Natural killer cell (primary cell): ENCODE measurements around the gene KPNA4. TPM values are rescaled to one million over a fixed set of nuclear protein-coding genes. Genes with fewer than 3 reads are reported as not detected.
A peak's percentile ranks its signal among the peaks of the same experiment; 100 is the strongest.
"Not testable (repeated sequence)": the region's sequence is repeated elsewhere in the genome, so short reads cannot be mapped to it uniquely, and the experiment has no call there.

Experiments
- ATAC-seq, 3 donors: fragments of 150-1000 bp in 2 of 3; fragments of 200-7000 bp in 1 of 3; cut with Tn5 transposase; 1 replicate in 1 of 3; 2 replicates in 2 of 3; pipeline ENCODE4 v1.10.0; 2021; ENCODE audit warnings: mild to moderate bottlenecking in 2 of 3, moderate library complexity in 2 of 3
- DNase-seq, 2 donors: peaks; one replicate each; pipeline versions ENCODE4 v3.0.0 to v3.0.0-alpha.2; 2013 to 2021; ENCODE audit warnings: mixed read lengths in 1 of 2
- H3K27ac ChIP-seq: one replicate; pipeline ENCODE4 v1.5.1; 2013; ENCODE audit warnings: mild to moderate bottlenecking, low read length
- H3K27me3 ChIP-seq: one replicate; pipeline ENCODE4 v1.6.1; 2013; ENCODE audit warnings: low read length; ENCODE audit not compliant: control insufficient read depth, insufficient read depth
- H3K36me3 ChIP-seq: one replicate; pipeline ENCODE4 v1.6.1; 2013; ENCODE audit warnings: low read length; ENCODE audit not compliant: control insufficient read depth, insufficient read depth
- H3K4me1 ChIP-seq: one replicate; pipeline ENCODE4 v1.6.1; 2013; ENCODE audit warnings: low read length; ENCODE audit not compliant: control insufficient read depth, insufficient read depth
- H3K4me3 ChIP-seq: one replicate; pipeline ENCODE4 v1.5.1; 2013; ENCODE audit warnings: low read length
- H3K9me3 ChIP-seq: one replicate; pipeline ENCODE4 v1.6.1; 2013; ENCODE audit warnings: low read length; ENCODE audit not compliant: control insufficient read depth, insufficient read depth
- H3K27ac Mint-ChIP-seq, 2 donors: one replicate each; pipeline ENCODE4 v1.8.0; 2022; ENCODE audit warnings: mild to moderate bottlenecking in 2 of 2, mixed read lengths in 2 of 2, moderate library complexity in 1 of 2
- H3K27me3 Mint-ChIP-seq, 2 donors: one replicate each; pipeline ENCODE4 v1.8.0; 2022; ENCODE audit warnings: low read depth in 2 of 2, mixed read lengths in 2 of 2
- H3K36me3 Mint-ChIP-seq: one replicate; pipeline ENCODE4 v1.8.0; 2022; ENCODE audit warnings: mixed read lengths
- H3K4me1 Mint-ChIP-seq, 2 donors: one replicate each; pipeline ENCODE4 v1.8.0; 2022; ENCODE audit warnings: mixed read lengths in 2 of 2
- H3K4me3 Mint-ChIP-seq: one replicate; pipeline ENCODE4 v1.8.0; 2022; ENCODE audit warnings: mild to moderate bottlenecking, moderate library complexity, mixed read lengths
- H3K9me3 Mint-ChIP-seq, 2 donors: one replicate each; pipeline ENCODE4 v1.8.0; 2022; ENCODE audit warnings: mixed read lengths in 2 of 2
- WGBS: methylation state at CpG from one replicate; pipeline ENCODE4 v1.1.7; 2013; ENCODE audit warnings: missing lambda C conversion rate; ENCODE audit not compliant: insufficient coverage; 5-methylcytosine and 5-hydroxymethylcytosine counted together
- intact Hi-C: fragments of 100-400 bp; cut with micrococcal nuclease; formaldehyde crosslinking; loops from one replicate; pipeline ENCODE4 v1.14.2; 2022
- total RNA-seq, 4 donors: library from RNA; stranded (reverse); fragments of 120-200 nt in 1 of 4; gene quantifications; one replicate each; pipeline versions ENCODE4 v1.2.3 to v1.2.4, GENCODE V29; 2013 to 2022
- TF ChIP-seq, protein P1 (sequence below): fragments of 200-600 bp; IDR thresholded peaks from one replicate; pipeline ENCODE4 v1.8.0; 2022; ENCODE audit warnings: antibody characterized with exemption

The KPNA4 gene
- total RNA-seq, 3 donors from 2014 or later (not counting 1 experiment from before 2014, with no cell fraction given): 69.1 to 81.7 (median 74.1) TPM

DNA sequence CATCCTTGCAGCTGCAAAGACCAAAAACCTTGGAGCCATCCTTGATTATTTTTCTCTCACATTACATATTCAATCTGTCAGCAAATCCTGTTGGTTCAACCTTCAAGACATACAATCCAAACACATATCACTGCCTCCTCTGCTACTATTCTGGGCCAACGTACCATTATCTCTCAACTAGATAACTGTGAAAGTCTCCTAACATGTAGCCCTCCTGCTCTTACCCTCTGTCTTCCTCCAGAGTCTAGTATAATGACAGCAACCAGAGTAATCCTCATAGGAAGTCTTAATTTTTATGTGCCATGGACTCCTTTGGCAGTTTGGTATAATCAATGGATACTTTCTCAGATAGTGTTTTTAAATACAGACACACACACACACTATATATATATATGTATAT lies 27.6 kb downstream of the KPNA4 start:
- 96% methylated on average over 1 of the region's 1 CpG for WGBS
- H3K27me3 Mint-ChIP-seq: no peaks in the 10 kb centered on the region
- DNase-seq: no peak
- H3K4me1 Mint-ChIP-seq: peaks cover 44 to 46% of the 10 kb centered on the region in 2 donors
- intact Hi-C loops: no loop called here
- peaks cover 16% of the 10 kb centered on the region for H3K36me3 ChIP-seq
- no peak overlapping the region for H3K4me3 ChIP-seq
- H3K9me3 Mint-ChIP-seq: no peaks in the 10 kb centered on the region
- H3K4me3 Mint-ChIP-seq: no peak overlapping the region
- H3K36me3 Mint-ChIP-seq: no peaks in the 10 kb centered on the region
- TF ChIP-seq, protein P1, sequence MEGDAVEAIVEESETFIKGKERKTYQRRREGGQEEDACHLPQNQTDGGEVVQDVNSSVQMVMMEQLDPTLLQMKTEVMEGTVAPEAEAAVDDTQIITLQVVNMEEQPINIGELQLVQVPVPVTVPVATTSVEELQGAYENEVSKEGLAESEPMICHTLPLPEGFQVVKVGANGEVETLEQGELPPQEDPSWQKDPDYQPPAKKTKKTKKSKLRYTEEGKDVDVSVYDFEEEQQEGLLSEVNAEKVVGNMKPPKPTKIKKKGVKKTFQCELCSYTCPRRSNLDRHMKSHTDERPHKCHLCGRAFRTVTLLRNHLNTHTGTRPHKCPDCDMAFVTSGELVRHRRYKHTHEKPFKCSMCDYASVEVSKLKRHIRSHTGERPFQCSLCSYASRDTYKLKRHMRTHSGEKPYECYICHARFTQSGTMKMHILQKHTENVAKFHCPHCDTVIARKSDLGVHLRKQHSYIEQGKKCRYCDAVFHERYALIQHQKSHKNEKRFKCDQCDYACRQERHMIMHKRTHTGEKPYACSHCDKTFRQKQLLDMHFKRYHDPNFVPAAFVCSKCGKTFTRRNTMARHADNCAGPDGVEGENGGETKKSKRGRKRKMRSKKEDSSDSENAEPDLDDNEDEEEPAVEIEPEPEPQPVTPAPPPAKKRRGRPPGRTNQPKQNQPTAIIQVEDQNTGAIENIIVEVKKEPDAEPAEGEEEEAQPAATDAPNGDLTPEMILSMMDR: no peak
- no peaks in the 10 kb centered on the region for H3K4me1 ChIP-seq
- H3K27ac Mint-ChIP-seq: peak overlapping the region; percentile 0 to 19
- no peak for ATAC-seq
- H3K27me3 ChIP-seq: no peaks in the 10 kb centered on the region
- no peaks in the 10 kb centered on the region for H3K9me3 ChIP-seq
- no peak overlapping the region for H3K27ac ChIP-seq

DNA sequence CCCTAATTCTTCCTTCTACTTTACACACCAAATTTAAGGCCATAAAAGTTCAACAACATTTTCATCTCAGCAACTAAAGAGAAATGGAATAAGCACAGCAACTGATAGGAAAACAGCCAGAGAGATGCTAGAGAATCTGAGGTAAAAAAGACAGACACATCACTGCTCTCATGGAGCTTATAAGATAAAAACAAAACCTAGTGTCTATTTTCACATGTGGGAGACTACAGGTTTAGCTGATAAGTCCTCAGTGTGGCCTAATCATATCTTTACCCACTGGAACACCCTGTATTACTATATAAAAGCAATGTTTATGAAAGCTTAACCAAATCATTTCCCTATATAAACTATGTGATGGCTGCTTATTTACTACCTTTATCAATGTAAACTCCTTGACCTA lies 33.0 kb downstream of the KPNA4 start:
- H3K36me3 ChIP-seq: peaks cover 46% of the 10 kb centered on the region
- no peaks in the 10 kb centered on the region for H3K27me3 ChIP-seq
- Mint-ChIP-seq H3K27ac (peak overlapping the region; percentile 20 to 70), H3K4me3 (no peak overlapping the region), H3K27me3 (no peaks in the 10 kb centered on the region), H3K36me3 (peaks cover 14% of the 10 kb centered on the region), H3K9me3 (no peaks in the 10 kb centered on the region), H3K4me1 (peaks cover 8 to 12% of the 10 kb centered on the region in 2 donors)
- H3K9me3 ChIP-seq: no peaks in the 10 kb centered on the region
- TF ChIP-seq, protein P1: no peak
- ATAC-seq (no peak), DNase-seq (no peak)
- intact Hi-C loops: no loop called here
- H3K27ac ChIP-seq: no peak overlapping the region
- no peak overlapping the region for H3K4me3 ChIP-seq
- no peaks in the 10 kb centered on the region for H3K4me1 ChIP-seq

DNA sequence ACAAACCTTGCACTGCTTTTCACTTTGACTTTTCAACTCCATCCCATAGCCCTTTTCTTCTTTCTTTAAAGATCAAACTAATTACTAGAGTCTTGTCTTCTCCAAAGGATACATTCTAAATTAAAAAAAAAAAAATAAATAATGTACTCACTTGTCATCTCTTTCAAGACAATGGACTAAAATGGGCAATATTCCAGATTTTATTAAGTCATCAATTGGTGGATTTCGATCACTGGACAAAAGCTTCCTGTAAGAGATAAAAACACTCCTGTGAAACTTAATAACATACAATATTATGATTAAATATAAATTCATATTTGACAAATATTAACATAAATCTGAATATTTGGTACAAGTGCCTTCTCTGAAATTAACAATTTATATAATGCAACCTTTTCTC lies 34.1 kb downstream of the KPNA4 start:
- no CpG with 5 or more reads among the region's 1 CpG for WGBS
- TF ChIP-seq, protein P1: no peak

GRCh38 chr3:160516391-160516790 lies 49.0 kb downstream of the KPNA4 start:
- H3K27me3 ChIP-seq, H3K36me3 Mint-ChIP-seq, H3K9me3 Mint-ChIP-seq, H3K4me1 Mint-ChIP-seq, intact Hi-C loops, ATAC-seq, H3K4me1 ChIP-seq, DNase-seq, H3K27ac Mint-ChIP-seq, H3K4me3 ChIP-seq, H3K27me3 Mint-ChIP-seq, H3K4me3 Mint-ChIP-seq, H3K27ac ChIP-seq, H3K9me3 ChIP-seq: not testable (repeated sequence)
- 100% methylated on average over 1 of the region's 2 CpGs for WGBS
- H3K36me3 ChIP-seq: peaks cover 64% of the 10 kb centered on the region

More for the DNA sequence above, 34.1 kb downstream of the KPNA4 start:
- Mint-ChIP-seq H3K4me3 (no peak overlapping the region), H3K27ac (peak overlapping the region; percentile 14 to 66), H3K27me3 (no peaks in the 10 kb centered on the region), H3K36me3 (peaks cover 19% of the 10 kb centered on the region), H3K9me3 (no peaks in the 10 kb centered on the region), H3K4me1 (peaks cover 5 to 8% of the 10 kb centered on the region in 2 donors)
- Histone ChIP-seq H3K4me3 (no peak overlapping the region), H3K9me3 (no peaks in the 10 kb centered on the region), H3K4me1 (no peaks in the 10 kb centered on the region), H3K27ac (no peak overlapping the region), H3K27me3 (no peaks in the 10 kb centered on the region), H3K36me3 (peaks cover 55% of the 10 kb centered on the region)
- no peak for ATAC-seq
- intact Hi-C loops: no loop called here
- DNase-seq: no peak
